Stimulated activated CD8-positive, alpha-beta memory T cell treated with anti-CD3 and anti-CD28 coated beads, Interleukin-7, amount 100 ng/mL, for 1 hour (primary cell): ENCODE results near the gene INTS6.

Source experiments
- DNase-seq, 2 donors: peaks; one replicate each; pipeline ENCODE4 v3.0.0-alpha.2; 2020; ENCODE audit warnings: low read depth in 2 of 2

Gene INTS6

DNA sequence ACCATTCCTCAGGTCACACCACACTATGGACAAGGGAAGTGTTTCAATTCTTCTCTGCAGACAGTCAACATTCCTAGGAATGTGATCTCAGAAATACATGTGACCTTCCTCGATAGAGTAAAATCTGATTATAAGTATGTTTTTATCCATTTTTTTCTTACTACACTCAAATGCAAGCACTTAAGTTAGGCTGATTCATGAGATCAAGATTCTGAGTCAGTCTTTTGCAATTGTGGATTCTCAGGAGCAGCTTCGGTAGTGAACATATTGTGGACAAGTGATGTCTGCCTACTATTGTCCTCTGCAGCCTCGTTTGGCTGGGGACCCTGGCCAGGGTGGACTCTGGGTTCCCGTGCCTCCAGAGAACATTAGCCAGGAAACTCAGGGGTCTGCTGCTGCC is 110.1 kb downstream of the INTS6 start:
- DNase-seq: no peak

DNA sequence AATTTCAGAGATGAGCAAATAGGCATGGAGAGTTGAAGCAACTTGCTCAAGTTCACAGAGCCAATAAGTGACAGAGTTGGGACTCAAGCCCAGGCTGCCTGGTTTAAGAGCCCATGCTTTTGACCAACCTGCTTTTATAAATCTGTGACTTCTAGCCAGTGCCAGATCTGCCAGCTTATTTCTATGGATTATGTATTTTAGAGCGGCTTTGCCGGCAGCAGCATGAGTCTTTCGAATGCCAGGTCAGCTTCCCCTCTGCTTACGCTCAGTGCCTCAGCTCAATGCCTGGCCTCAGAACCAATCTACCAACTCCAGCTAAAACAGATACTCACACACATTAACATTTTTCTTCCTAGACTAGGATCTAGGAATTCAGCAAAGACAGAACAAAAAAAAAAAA is 111.0 kb downstream of the INTS6 start:
- no peak for DNase-seq

DNA sequence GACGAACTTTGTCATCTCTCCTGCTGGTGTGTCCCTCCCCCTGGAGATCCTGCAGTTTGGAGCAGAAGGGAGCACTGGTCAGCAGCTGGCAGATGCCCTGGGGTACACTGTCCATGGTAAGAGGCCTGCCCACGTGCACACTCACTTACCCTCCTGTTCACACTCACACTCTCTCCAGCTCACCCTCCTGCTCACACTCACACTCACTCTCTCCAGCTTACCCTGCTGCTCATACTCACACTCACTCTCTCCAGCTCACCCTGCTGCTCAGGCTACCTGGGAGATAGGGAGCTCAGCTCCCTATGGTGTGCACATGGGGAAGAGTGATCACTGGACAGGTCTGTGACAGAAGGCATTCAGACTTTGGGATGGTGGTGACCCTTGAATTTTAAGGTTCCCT is 111.6 kb downstream of the INTS6 start:
- DNase-seq: no peak

DNA sequence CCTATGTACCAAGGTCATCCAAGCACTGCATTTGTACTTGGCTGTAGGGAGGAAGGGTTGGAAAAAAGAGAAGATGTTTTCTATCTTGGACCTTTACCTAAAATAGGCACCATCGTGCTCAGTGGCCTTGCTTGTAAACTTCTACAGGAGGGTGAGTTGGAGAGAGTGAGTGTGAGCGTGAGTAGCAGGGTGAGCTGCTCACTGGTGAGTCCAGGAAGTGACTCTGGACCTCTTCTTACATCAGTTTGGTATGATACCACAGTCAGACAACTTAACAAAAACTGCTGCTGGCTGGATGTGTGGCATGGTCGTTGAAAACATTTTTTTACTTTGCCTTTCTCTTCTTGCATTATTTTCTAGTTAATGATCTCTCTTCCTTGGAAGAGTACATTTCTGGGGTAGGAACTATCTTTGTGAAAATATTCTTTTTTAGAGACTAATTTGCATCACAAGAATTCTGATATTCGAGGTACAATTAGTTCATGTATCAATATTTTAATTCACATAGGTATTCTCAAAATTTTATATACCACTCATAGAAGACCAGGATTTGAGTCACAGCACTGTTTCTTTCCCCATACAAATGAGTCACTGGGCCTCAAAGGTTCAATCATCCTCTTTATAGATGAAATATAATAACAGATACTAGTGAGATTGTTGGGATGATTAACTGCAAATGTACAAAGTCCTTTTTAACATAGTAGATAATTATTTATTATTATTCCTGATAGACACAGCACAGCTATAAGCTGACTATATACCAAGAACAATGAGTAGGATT is 112.7 kb downstream of the INTS6 start:
- DNase-seq: no peak

GRCh38 chr13:51339354-51339753 is 113.5 kb downstream of the INTS6 start, which contains the start of gene SERPINE3:
Gene SERPINE3 (plus strand): TSS chr13:51339691. CDS start chr13:51341092, 1,401 bp downstream.
- no peak for DNase-seq

DNA sequence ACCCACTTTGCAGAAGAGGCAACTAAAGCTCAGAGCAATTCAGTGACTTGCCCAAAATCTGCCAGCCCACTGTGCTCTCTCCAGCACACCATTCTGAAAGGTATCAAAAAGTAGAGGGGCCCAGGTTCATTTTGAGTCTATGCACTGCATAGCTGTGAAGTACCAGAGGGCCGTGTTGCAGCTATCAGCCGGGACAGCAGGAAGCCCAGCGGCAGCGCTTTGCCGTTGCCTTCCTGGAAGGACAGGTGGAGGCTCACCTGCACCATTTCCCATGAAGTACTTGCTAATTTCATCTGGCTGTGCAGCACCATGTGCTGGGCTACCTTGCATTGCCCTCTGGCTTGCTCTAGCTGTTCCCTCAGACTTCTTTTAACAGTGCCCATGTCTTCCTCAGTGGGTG is 116.1 kb downstream of the INTS6 start:
- no peak for DNase-seq

- DNase-seq: no peak
Measured at GRCh38 chr13:51333826-51334225, 119.0 kb downstream of the INTS6 start.

DNA sequence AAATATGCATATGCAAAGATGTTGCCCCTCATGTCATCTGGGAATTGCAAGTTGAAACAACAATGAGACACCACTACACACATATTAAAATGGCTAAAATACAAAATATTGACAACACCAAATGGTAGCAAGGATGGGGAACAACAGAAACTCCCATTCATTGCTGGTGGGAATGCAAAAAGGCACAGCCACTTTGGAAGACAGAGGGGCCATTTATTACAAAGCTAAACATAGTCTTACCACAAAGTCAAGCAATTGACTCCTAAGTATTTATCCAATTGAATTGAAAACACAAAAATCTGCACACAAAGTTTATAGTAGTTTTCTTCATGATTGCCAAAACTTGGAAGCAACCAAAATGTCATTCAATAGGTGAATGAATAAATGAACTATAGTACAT is 119.4 kb downstream of the INTS6 start:
- DNase-seq: no peak

DNA sequence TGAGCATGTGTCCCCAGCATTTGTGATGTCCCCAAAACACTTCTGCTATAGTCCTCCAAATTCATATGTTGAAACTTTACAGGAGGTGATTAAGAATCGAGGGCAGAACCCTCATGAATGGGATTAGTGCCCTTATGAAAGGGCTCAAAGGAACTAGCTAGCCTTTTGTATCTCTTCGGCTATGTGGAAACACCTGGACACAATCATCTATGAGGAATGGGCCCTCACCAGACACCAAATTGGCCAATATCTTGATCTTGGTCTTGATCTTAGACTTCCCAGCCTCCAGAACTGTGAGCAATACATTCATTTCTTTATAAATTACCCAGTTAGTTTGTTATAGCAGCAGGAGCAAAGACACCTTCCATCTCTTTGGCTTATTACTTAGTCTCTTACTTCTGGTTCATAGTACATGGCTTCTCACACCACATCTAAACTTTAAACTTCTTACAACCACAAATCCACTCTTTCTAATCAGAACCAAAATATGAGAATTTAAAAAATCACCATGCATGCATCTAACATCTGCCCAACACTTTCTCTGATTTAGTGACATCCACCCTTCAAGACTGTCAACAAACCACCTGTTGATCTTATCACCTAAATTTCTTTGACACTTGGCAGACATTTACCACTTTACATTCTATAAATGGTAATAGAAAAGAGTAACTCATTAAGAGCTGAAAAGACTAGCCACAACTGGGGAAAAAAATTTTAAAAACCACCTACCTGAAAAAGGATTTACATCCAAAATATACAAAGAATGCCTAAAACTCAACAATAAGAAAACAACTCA is 120.1 kb downstream of the INTS6 start:
- no peak for DNase-seq

DNA sequence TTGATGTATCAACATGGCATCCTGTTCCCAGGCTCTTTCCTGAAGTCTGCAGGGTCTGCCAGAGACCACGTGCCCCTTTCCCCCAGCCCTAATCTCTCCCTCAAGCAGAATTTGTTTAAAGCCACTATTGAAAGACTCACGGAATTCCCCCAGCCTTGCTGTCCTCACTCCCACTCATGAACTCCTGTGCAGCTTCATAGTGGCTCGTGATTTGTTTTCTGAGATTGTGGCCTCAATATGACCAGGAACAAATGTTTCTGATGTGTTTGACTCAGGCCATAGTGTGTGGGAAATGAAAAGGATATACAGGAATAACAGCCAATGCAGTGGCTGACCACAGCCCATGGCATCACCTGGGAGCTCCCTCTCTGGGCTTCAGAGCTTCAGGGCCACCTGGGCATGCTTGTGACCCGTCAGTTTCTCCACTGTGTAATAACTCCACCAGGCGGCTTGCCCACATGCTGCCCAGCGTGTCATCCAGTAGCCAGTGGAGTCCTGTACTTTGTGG is 121.4 kb downstream of the INTS6 start:
- DNase-seq: no peak

DNA sequence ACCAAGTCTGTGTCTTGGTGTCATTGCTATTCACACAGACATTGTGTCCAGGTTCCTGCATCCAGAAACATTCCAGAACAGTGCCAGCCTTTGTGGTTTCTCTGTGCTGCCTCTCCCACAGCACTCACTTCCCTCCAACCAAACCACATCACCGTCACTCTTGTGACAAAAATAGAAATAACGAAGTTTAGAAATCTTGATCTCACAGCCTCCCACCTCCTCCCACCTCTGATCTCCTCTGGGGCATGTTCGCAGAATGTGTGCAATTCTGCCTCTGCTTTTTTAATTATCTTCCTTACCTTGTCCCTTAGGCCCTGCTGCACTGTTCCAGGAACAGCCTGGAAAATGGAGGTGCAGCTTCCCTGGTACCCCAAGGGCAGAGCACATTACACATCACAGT is 122.0 kb downstream of the INTS6 start:
- no peak for DNase-seq

DNA sequence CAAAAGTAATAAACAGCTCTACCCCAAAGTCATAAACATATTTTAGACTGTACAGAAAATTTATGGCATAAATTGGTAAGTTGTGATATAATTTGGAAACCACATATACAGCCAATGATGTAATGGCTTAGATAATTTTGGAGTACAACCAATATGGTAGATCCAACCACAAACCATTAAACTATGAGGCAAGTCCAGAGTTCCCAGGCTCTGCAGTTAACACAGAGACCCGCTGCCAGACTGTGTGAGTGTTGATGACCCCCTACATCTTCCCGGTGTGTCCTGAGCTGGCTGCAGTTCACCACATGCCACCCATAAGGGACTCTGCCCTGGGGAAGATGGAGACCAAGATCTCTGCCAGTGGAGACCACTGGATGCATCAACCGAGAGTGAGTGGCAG is 123.2 kb downstream of the INTS6 start:
- no peak for DNase-seq

DNA sequence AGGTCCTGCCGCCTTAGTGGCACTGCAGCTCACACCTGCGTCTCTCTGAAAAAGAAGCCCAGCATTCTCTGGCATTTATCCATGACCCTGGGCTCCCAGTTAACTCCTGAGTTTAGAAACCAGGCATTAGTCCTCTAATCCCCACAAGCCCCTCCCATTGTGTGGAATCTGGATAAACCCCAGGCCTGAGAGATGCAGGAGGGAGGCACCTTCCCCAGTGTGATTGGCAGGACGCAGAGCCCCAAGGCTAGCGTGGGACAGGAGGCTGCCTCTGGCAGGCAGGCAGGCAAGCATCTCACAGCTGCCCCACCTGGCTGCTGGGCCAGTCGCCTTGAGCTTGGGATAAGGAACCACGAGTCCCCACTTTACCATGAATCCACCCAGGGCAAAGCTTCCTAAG is 124.3 kb downstream of the INTS6 start:
- no peak for DNase-seq

DNA sequence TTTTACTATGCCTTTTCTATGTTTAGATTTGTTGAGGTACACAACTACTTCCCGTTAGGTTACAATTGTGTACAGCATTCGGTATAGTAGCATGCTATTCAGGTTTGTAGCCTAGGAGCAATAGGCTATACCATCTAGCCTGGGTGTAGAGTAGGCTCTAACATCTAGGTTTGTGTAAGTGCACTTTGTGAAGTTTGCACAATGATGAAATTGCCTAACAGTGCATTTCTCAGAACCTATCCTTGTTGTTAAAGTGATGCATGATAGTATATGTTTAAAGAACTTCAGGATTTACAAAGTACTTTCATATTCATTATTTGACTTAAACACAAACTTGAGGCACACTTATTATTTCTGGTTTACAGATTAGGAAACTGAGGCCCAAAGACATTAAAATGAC is 124.9 kb downstream of the INTS6 start:
- no peak for DNase-seq

GRCh38 chr13:51326777-51327176 is 126.1 kb downstream of the INTS6 start:
- no peak for DNase-seq

- DNase-seq: no peak
Measured at GRCh38 chr13:51325837-51326236, 127.0 kb downstream of the INTS6 start.

DNA sequence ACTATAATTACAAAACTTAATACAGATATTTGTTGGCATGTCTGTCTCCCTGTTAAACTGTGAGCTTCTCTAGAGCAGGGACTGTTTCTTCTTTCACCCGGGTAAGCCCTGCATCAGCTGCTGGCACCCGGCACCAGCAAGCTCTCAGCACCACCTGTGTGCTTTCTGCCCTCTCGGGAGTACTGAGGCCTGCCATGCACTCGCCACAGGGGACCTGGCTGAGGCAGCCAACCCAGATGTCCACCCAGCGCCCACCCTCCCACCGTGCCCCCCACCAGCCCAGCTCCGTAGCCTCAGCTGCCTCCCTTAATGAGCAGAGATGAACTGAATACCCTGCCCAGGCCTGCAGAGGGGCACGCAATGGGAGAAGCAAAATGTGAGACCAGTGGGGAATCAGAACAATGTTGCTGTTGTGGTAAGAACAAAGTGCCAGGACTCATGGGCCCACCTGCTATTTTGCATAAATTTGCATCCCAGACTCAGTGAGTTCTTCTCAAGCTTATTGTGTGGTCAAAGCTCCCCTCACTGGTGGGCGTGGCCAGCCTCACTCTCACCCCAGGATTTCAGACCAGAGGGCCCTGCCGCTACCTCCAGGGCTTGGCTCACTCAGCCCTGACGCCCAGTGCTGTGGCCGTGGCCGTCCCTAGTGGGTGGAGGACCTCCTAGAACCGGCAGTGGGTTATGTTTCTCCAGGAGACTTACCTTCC is 128.0 kb downstream of the INTS6 start:
- no peak for DNase-seq

- no peak for DNase-seq
Measured at GRCh38 chr13:51323824-51324511, 128.9 kb downstream of the INTS6 start.

DNA sequence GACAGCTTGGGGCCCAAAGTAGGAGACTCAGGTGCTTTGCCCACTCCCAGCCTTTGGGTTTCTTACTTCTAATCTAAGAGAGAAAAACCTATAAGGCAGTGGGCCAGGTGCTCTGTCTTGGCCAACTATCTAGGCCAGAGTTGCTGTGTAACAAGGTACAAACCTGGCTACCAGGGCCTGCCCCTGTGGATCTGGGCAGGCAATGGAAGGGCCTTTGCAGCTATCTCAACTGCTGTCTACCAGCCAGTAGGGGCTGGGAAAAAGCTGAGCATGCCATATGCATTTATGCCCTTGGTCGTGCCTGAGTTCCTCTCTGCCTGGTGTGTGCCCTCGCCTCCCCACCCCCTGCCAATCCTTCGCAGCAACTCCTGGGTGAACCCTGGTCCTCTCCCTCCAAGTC is 130.0 kb downstream of the INTS6 start:
- DNase-seq: no peak

DNA sequence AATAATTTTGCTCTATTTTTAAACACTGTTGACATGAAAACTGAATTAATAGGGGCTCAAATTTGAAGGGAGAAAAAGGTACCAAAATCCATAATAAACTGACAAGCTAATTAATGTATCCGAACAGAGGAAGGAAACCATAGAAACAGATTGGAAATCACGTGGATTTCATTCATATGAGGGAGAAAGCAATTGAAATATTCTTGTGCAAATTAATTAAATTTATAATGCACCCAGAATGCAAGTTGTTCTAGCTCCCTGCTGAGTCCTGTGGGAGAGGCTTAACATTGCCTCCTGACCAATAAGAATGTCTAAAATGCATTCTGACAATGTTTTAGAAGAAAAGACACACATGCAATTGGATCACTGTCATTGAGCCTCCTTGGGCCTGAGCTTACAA is 131.0 kb downstream of the INTS6 start:
- DNase-seq: no peak

GRCh38 chr13:51318876-51319275 is 134.0 kb downstream of the INTS6 start:
- no peak for DNase-seq

- no peak for DNase-seq
Measured at GRCh38 chr13:51318015-51318414, 134.8 kb downstream of the INTS6 start.
